Natural killer cell treated with Interleukin-12 subunit alpha and Interleukin-12 subunit beta and Interleukin-15 and Interleukin-18, amount 100 ng/mL, for 72 hours (primary cell): ENCODE results near the gene ZNHIT6. TPM values are rescaled to one million over a fixed set of nuclear protein-coding genes. Genes with fewer than 3 reads are reported as not detected.

Experiments
- ATAC-seq, 2 donors: fragments of 150-1000 bp; cut with Tn5 transposase in 1 of 2; sonication (Bioruptor Pico), chemical (Tn5 transposase) in 1 of 2; 2 replicates each; pipeline ENCODE4 v1.10.0; 2021
- DNase-seq: peaks from one replicate; pipeline ENCODE4 v3.0.0; 2022; ENCODE audit warnings: low spot score
- H3K27ac Mint-ChIP-seq, 2 donors: 1 replicate in 1 of 2; 2 replicates in 1 of 2; pipeline ENCODE4 v1.8.0; 2022; ENCODE audit warnings: mixed read lengths in 2 of 2, mild to moderate bottlenecking in 1 of 2, moderate library complexity in 1 of 2
- H3K27me3 Mint-ChIP-seq, 2 donors: 1 replicate in 1 of 2; 2 replicates in 1 of 2; pipeline ENCODE4 v1.8.0; 2022; ENCODE audit warnings: mixed read lengths in 2 of 2
- H3K36me3 Mint-ChIP-seq: one replicate; pipeline ENCODE4 v1.8.0; 2022; ENCODE audit warnings: mixed read lengths
- H3K4me1 Mint-ChIP-seq, 2 donors: 1 replicate in 1 of 2; 2 replicates in 1 of 2; pipeline ENCODE4 v1.8.0; 2022; ENCODE audit warnings: low read depth in 2 of 2, mixed read lengths in 2 of 2, mild to moderate bottlenecking in 1 of 2
- H3K4me3 Mint-ChIP-seq: one replicate; pipeline ENCODE4 v1.8.0; 2022; ENCODE audit warnings: mixed read lengths
- H3K9me3 Mint-ChIP-seq: 2 replicates; pipeline ENCODE4 v1.8.0; 2022; ENCODE audit warnings: mixed read lengths
- total RNA-seq, 2 donors: library from RNA; stranded (reverse); gene quantifications; one replicate each; pipeline ENCODE4 v1.2.3, GENCODE V29; 2022

The ZNHIT6 gene
- total RNA-seq, 2 donors from 2014 or later: 17.5 to 18.9 TPM

- Mint-ChIP-seq H3K36me3 (peaks cover 41% of the 10 kb centered on the region), H3K4me1 (no peaks in the 10 kb centered on the region), H3K27me3 (no peaks in the 10 kb centered on the region), H3K27ac (no peak overlapping the region), H3K9me3 (peaks cover 34% of the 10 kb centered on the region), H3K4me3 (no peak overlapping the region)
- ATAC-seq: no peak
- DNase-seq: no peak
These were observed 85.2 kb downstream of the ZNHIT6 start for GRCh38 chr1:85623061-85623471.

- Mint-ChIP-seq H3K9me3 (peaks cover 27% of the 10 kb centered on the region), H3K27ac (no peak overlapping the region), H3K4me3 (no peak overlapping the region), H3K4me1 (no peaks in the 10 kb centered on the region), H3K36me3 (peaks cover 34% of the 10 kb centered on the region), H3K27me3 (peaks cover 0 to 3% of the 10 kb centered on the region in 2 donors)
- DNase-seq (no peak), ATAC-seq (no peak)
These were observed 86.8 kb downstream of the ZNHIT6 start for GRCh38 chr1:85621430-85621829.

GRCh38 chr1:85617633-85618100 lies 90.6 kb downstream of the ZNHIT6 start:
- Mint-ChIP-seq H3K27ac (no peak overlapping the region), H3K36me3 (peaks cover 26% of the 10 kb centered on the region), H3K4me3 (no peak overlapping the region), H3K4me1 (no peaks in the 10 kb centered on the region), H3K9me3 (peaks cover 26% of the 10 kb centered on the region), H3K27me3 (peaks cover 0 to 11% of the 10 kb centered on the region in 2 donors)
- DNase-seq: no peak
- ATAC-seq: no peak

GRCh38 chr1:85616736-85617135 lies 91.5 kb downstream of the ZNHIT6 start:
- H3K9me3 Mint-ChIP-seq: peaks cover 19% of the 10 kb centered on the region
- ATAC-seq (no peak), DNase-seq (no peak)
- H3K27ac Mint-ChIP-seq: no peak overlapping the region
- H3K36me3 Mint-ChIP-seq: peaks cover 17% of the 10 kb centered on the region
- H3K27me3 Mint-ChIP-seq: peaks cover 0 to 11% of the 10 kb centered on the region in 2 donors
- no peaks in the 10 kb centered on the region for H3K4me1 Mint-ChIP-seq
- no peak overlapping the region for H3K4me3 Mint-ChIP-seq

GRCh38 chr1:85616364-85616705 lies 91.9 kb downstream of the ZNHIT6 start:
- DNase-seq (no peak), ATAC-seq (no peak)
- Mint-ChIP-seq H3K36me3 (peaks cover 13% of the 10 kb centered on the region), H3K9me3 (peaks cover 17% of the 10 kb centered on the region), H3K27me3 (peaks cover 0 to 11% of the 10 kb centered on the region in 2 donors), H3K4me3 (no peak overlapping the region), H3K27ac (no peak overlapping the region), H3K4me1 (no peaks in the 10 kb centered on the region)

- no peak overlapping the region for H3K27ac Mint-ChIP-seq
These were observed 92.5 kb downstream of the ZNHIT6 start for GRCh38 chr1:85615586-85616363.

GRCh38 chr1:85612704-85613361 lies 95.4 kb downstream of the ZNHIT6 start:
- H3K27ac Mint-ChIP-seq: no peak overlapping the region
- peaks cover 3% of the 10 kb centered on the region for H3K9me3 Mint-ChIP-seq
- peaks cover 0 to 13% of the 10 kb centered on the region in 2 donors for H3K27me3 Mint-ChIP-seq
- DNase-seq (no peak), ATAC-seq (no peak)
- no peaks in the 10 kb centered on the region for H3K4me1 Mint-ChIP-seq
- H3K36me3 Mint-ChIP-seq: no peaks in the 10 kb centered on the region
- H3K4me3 Mint-ChIP-seq: no peak overlapping the region

More at GRCh38 chr1:85615586-85616363, 92.5 kb downstream of the ZNHIT6 start:
- DNase-seq: no peak
- peaks cover 11% of the 10 kb centered on the region for H3K9me3 Mint-ChIP-seq
- H3K27me3 Mint-ChIP-seq: peaks cover 0 to 11% of the 10 kb centered on the region in 2 donors
- peak in 1 of 2 donors; percentile 32 for ATAC-seq
- H3K36me3 Mint-ChIP-seq: peaks cover 7% of the 10 kb centered on the region
- no peak overlapping the region for H3K4me3 Mint-ChIP-seq
- no peaks in the 10 kb centered on the region for H3K4me1 Mint-ChIP-seq

GRCh38 chr1:85611856-85612255 lies 96.4 kb downstream of the ZNHIT6 start:
- Mint-ChIP-seq H3K4me3 (no peak overlapping the region), H3K27ac (no peak overlapping the region)
- no peak for ATAC-seq

GRCh38 chr1:85611425-85611824 lies 96.8 kb downstream of the ZNHIT6 start:
- Mint-ChIP-seq H3K4me1 (no peaks in the 10 kb centered on the region), H3K9me3 (peaks cover 3% of the 10 kb centered on the region), H3K4me3 (no peak overlapping the region), H3K36me3 (no peaks in the 10 kb centered on the region), H3K27me3 (peaks cover 0 to 10% of the 10 kb centered on the region in 2 donors), H3K27ac (no peak overlapping the region)
- no peak for DNase-seq
- no peak for ATAC-seq

More at GRCh38 chr1:85611856-85612255, 96.4 kb downstream of the ZNHIT6 start:
- no peak for DNase-seq
- Mint-ChIP-seq H3K4me1 (no peaks in the 10 kb centered on the region), H3K27me3 (peaks cover 0 to 13% of the 10 kb centered on the region in 2 donors), H3K9me3 (peaks cover 3% of the 10 kb centered on the region), H3K36me3 (no peaks in the 10 kb centered on the region)

- H3K9me3 Mint-ChIP-seq: peaks cover 3% of the 10 kb centered on the region
- no peak overlapping the region for H3K4me3 Mint-ChIP-seq
- H3K4me1 Mint-ChIP-seq: no peaks in the 10 kb centered on the region
- DNase-seq (no peak), ATAC-seq (no peak)
- H3K36me3 Mint-ChIP-seq: no peaks in the 10 kb centered on the region
- H3K27me3 Mint-ChIP-seq: peaks cover 0 to 5% of the 10 kb centered on the region in 2 donors
- H3K27ac Mint-ChIP-seq: no peak overlapping the region
These were observed 98.3 kb downstream of the ZNHIT6 start for GRCh38 chr1:85609976-85610375.

- Mint-ChIP-seq H3K4me1 (no peaks in the 10 kb centered on the region), H3K27ac (no peak overlapping the region), H3K27me3 (peaks cover 0 to 2% of the 10 kb centered on the region in 2 donors), H3K36me3 (no peaks in the 10 kb centered on the region), H3K4me3 (no peak overlapping the region), H3K9me3 (peaks cover 3% of the 10 kb centered on the region)
- ATAC-seq: no peak
- DNase-seq: no peak
These were observed 99.4 kb downstream of the ZNHIT6 start for GRCh38 chr1:85608851-85609250.

- no peaks in the 10 kb centered on the region for H3K4me1 Mint-ChIP-seq
- ATAC-seq (no peak), DNase-seq (no peak)
- H3K27me3 Mint-ChIP-seq: peaks cover 0 to 2% of the 10 kb centered on the region in 2 donors
- H3K4me3 Mint-ChIP-seq: no peak overlapping the region
- no peak overlapping the region for H3K27ac Mint-ChIP-seq
- H3K9me3 Mint-ChIP-seq: peaks cover 3% of the 10 kb centered on the region
- no peaks in the 10 kb centered on the region for H3K36me3 Mint-ChIP-seq
These were observed 100.3 kb downstream of the ZNHIT6 start for GRCh38 chr1:85607921-85608265.

GRCh38 chr1:85607126-85607920 lies 100.9 kb downstream of the ZNHIT6 start:
- ATAC-seq: no peak
- no peak overlapping the region for H3K27ac Mint-ChIP-seq
- no peak for DNase-seq
- peaks cover 3% of the 10 kb centered on the region for H3K9me3 Mint-ChIP-seq
- H3K4me3 Mint-ChIP-seq: no peak overlapping the region
- H3K27me3 Mint-ChIP-seq: peaks cover 0 to 2% of the 10 kb centered on the region in 2 donors
- no peaks in the 10 kb centered on the region for H3K36me3 Mint-ChIP-seq
- H3K4me1 Mint-ChIP-seq: no peaks in the 10 kb centered on the region

GRCh38 chr1:85606414-85606800 lies 101.8 kb downstream of the ZNHIT6 start:
- H3K4me1 Mint-ChIP-seq: no peaks in the 10 kb centered on the region
- H3K27me3 Mint-ChIP-seq: peaks cover 0 to 2% of the 10 kb centered on the region in 2 donors
- no peaks in the 10 kb centered on the region for H3K36me3 Mint-ChIP-seq
- DNase-seq: no peak
- no peak overlapping the region for H3K4me3 Mint-ChIP-seq
- H3K9me3 Mint-ChIP-seq: peaks cover 3% of the 10 kb centered on the region
- H3K27ac Mint-ChIP-seq: no peak overlapping the region
- ATAC-seq: no peak
